Keratinocyte (primary cell): ENCODE data around the gene ABCA7.
A peak's percentile ranks its signal among the peaks of the same experiment; 100 is the strongest.

Experiments used
- EZH2 ChIP-seq: IDR thresholded peaks from one replicate; pipeline ENCODE4 v1.6.1; 2012; ENCODE audit warnings: inconsistent platforms, mild to moderate bottlenecking, low read length, moderate library complexity
- TF ChIP-seq, protein P1 (sequence below), 3 experiments: IDR thresholded peaks in 1 of 3; conservative IDR thresholded peaks in 1 of 3; optimal IDR thresholded peaks in 1 of 3; 2 replicates in 2 of 3; 3 replicates in 1 of 3; pipeline versions ENCODE3 to v1.5.1; 2011; ENCODE audit warnings: low read length in 3 of 3, mild to moderate bottlenecking in 3 of 3, moderate library complexity in 2 of 3, control low read depth in 1 of 3, inconsistent platforms in 1 of 3; ENCODE audit not compliant: insufficient read depth in 2 of 3; ENCODE audit errors: extremely low read depth in 1 of 3

GRCh38 chr19:1070931-1071791, 31.3 kb downstream of the ABCA7 start:
- TF ChIP-seq, protein P1, sequence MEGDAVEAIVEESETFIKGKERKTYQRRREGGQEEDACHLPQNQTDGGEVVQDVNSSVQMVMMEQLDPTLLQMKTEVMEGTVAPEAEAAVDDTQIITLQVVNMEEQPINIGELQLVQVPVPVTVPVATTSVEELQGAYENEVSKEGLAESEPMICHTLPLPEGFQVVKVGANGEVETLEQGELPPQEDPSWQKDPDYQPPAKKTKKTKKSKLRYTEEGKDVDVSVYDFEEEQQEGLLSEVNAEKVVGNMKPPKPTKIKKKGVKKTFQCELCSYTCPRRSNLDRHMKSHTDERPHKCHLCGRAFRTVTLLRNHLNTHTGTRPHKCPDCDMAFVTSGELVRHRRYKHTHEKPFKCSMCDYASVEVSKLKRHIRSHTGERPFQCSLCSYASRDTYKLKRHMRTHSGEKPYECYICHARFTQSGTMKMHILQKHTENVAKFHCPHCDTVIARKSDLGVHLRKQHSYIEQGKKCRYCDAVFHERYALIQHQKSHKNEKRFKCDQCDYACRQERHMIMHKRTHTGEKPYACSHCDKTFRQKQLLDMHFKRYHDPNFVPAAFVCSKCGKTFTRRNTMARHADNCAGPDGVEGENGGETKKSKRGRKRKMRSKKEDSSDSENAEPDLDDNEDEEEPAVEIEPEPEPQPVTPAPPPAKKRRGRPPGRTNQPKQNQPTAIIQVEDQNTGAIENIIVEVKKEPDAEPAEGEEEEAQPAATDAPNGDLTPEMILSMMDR (optimal IDR thresholded peaks at IDR 0.05 in 1 of 3, IDR thresholded peaks at IDR 0.05 in 1 of 3, conservative IDR thresholded peaks at IDR 0.05 in 1 of 3; ENCODE audit: extremely low read depth in 1 of 3, insufficient read depth in 2 of 3, low read length in 3 of 3) = no peak
- TF ChIP-seq EZH2 = peak; percentile 47
